BLaER1 (cell line): ENCODE measurements around the gene HOXD11.

ENCODE experiments used
- H3K27ac ChIP-seq: shearing (Covaris generic); formaldehyde crosslinking; 2 replicates; pipeline ENCODE4 v1.8.1; 2022
- H3K27me3 ChIP-seq: shearing (Covaris generic); formaldehyde crosslinking; 2 replicates; pipeline ENCODE4 v1.8.1; 2022
- H3K36me3 ChIP-seq: shearing (Covaris generic); formaldehyde crosslinking; 2 replicates; pipeline ENCODE4 v1.8.1; 2022
- H3K4me1 ChIP-seq: shearing (Covaris generic); formaldehyde crosslinking; 2 replicates; pipeline ENCODE4 v1.8.1; 2022
- H3K4me2 ChIP-seq: shearing (Covaris generic); formaldehyde crosslinking; 2 replicates; pipeline ENCODE4 v1.8.1; 2022
- H3K4me3 ChIP-seq: shearing (Covaris generic); formaldehyde crosslinking; 2 replicates; pipeline ENCODE4 v1.8.1; 2022
- H3K9ac ChIP-seq: shearing (Covaris generic); formaldehyde crosslinking; 2 replicates; pipeline ENCODE4 v1.8.1; 2022
- H3K9me3 ChIP-seq: shearing (Covaris generic); formaldehyde crosslinking; 2 replicates; pipeline ENCODE4 v1.8.1; 2022
- H4K20me1 ChIP-seq: shearing (Covaris generic); formaldehyde crosslinking; 2 replicates; pipeline ENCODE4 v1.8.1; 2022
- Cebpa-rat ChIP-seq: shearing (Covaris generic); IDR thresholded peaks from 2 replicates; pipeline ENCODE4 v1.8.1; 2022

HOXD11 gene

GRCh38 chr2:176124947-176125771, 18.1 kb downstream of the HOXD11 start:
- Histone ChIP-seq H3K9me3 (peaks cover 51% of the 10 kb centered on the region), H3K4me2 (no peak overlapping the region), H3K4me1 (peaks cover 12% of the 10 kb centered on the region), H3K27ac (no peak overlapping the region), H3K27me3 (peaks cover 100% of the 10 kb centered on the region), H3K36me3 (no peaks in the 10 kb centered on the region), H4K20me1 (peaks cover 96% of the 10 kb centered on the region), H3K9ac (no peak overlapping the region), H3K4me3 (no peak overlapping the region)
- TF ChIP-seq Cebpa-rat = no peak

GRCh38 chr2:176125772-176126054, 18.6 kb downstream of the HOXD11 start:
- TF ChIP-seq Cebpa-rat = no peak
- Histone ChIP-seq H3K9ac (no peak overlapping the region), H4K20me1 (peaks cover 95% of the 10 kb centered on the region), H3K4me2 (no peak overlapping the region), H3K27ac (no peak overlapping the region), H3K4me1 (peaks cover 12% of the 10 kb centered on the region), H3K9me3 (peaks cover 53% of the 10 kb centered on the region), H3K36me3 (no peaks in the 10 kb centered on the region), H3K27me3 (peaks cover 100% of the 10 kb centered on the region), H3K4me3 (no peak overlapping the region)

DNA sequence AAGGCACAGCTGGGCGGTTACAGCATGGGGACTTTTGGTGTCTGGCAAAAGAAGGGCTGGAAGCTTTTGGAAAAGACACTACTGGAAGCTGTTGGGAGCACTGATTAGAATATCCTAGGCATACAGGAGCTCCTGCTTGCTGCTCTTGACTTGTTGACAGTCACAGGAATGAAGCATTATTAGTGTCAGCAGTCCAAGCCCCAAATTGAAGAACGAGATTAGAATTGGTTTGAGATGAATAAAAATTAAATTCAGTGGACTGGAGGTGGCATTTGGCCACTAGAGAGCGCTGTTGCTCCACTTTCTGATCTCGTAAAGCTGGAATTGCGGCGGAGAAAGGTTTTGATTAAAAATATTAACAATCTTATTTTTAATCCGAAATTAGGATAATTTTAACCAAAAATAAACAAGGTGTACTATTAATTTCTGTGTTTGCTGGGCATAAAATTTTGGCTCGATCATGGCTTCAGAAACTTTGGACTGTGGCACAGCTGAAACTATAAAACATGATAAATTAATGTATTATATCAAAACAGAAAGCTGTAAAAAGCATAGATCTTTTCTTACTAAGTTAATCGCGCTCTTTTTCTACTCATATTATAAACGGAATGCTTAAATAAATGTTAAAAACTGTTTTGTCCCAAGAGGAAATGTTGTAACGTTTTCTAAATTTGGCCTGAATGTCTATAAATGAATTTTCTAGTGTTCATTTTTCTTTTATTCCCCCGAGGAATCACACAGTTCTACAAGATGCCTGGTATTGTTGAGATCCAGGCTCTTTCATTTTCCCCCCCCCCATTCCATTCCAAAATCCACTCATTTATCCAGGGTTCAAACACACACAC, 20.1 kb downstream of the HOXD11 start:
- H3K27me3 ChIP-seq = peaks cover 100% of the 10 kb centered on the region
- H3K9ac ChIP-seq = no peak overlapping the region
- peaks cover 92% of the 10 kb centered on the region for H4K20me1 ChIP-seq
- no peaks in the 10 kb centered on the region for H3K36me3 ChIP-seq
- peaks cover 45% of the 10 kb centered on the region for H3K9me3 ChIP-seq
- no peak for TF ChIP-seq Cebpa-rat
- peaks cover 12% of the 10 kb centered on the region for H3K4me1 ChIP-seq
- H3K4me3 ChIP-seq = no peak overlapping the region
- no peak overlapping the region for H3K27ac ChIP-seq
- 0 out of 2 replicates have a peak overlapping the region, but pooled peaks have one; percentile 2 for H3K4me2 ChIP-seq

DNA sequence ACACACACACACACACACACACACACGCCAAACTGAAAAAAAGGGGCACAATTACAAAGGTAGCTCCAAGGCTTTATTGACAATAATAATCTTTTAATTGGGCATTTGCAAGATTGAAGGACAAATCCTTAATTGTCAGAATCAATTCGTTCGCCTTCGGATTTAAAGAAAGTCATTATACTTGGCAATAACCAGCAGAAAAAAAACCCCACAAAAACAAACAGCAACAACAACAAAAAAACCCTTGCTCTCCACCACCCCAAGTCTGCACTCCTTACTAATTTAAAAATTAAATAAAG, 20.6 kb downstream of the HOXD11 start:
- Histone ChIP-seq H3K4me2 (no peak overlapping the region), H4K20me1 (peaks cover 92% of the 10 kb centered on the region), H3K36me3 (no peaks in the 10 kb centered on the region), H3K4me3 (no peak overlapping the region), H3K9me3 (peaks cover 39% of the 10 kb centered on the region), H3K27me3 (peaks cover 100% of the 10 kb centered on the region), H3K27ac (no peak overlapping the region), H3K9ac (no peak overlapping the region), H3K4me1 (peaks cover 12% of the 10 kb centered on the region)
- no peak for TF ChIP-seq Cebpa-rat

- no peak for TF ChIP-seq Cebpa-rat
- Histone ChIP-seq H3K36me3 (no peaks in the 10 kb centered on the region), H3K27me3 (peaks cover 100% of the 10 kb centered on the region), H3K4me1 (peaks cover 12% of the 10 kb centered on the region), H4K20me1 (peaks cover 92% of the 10 kb centered on the region), H3K27ac (no peak overlapping the region), H3K4me2 (peak overlapping the region; percentile 72), H3K9me3 (peaks cover 33% of the 10 kb centered on the region), H3K9ac (no peak overlapping the region), H3K4me3 (peak overlapping the region; percentile 52)
These were observed 21.3 kb downstream of the HOXD11 start for GRCh38 chr2:176128172-176128981.

DNA sequence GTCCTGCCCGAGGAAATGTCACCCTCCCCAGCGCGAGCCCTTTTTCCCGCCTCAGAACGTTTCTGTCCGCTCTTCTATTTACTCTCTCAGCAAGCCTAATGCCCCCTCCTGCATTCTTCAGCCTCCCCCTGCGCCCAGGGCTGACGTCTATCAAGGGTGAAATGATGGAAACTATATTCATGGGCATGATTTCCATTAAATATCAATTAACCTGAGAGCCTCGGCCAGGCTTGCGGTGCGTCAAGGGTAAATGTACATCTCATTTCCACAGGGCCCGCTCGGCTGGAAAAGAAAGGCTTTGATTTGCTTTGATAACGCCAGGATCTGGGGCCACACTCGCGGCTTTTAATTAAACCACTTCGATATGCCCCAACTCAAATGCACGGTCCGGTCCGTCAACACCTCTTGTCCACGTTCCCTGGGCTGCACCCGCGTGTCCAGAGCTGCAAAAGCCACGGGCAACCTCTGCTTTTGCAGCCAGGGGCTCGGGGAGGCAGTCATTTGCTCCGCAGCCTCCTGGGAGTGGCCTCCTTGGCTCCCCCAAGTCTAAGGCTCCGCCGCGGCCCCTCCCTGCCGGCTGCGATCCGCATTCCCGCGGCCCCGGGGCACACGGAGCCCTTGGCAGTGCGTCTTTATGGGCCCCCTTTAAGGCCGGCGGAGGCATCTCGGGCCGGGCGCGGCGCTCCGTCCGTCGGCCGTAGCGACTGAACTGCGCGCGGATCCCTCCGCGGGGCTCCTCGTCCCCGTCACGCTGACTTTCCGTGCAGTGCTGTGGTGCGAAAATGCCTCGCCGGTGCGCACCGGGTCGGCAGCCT, 22.1 kb downstream of the HOXD11 start, which contains the start of gene HOXD8:
Gene HOXD8 (plus strand): TSS at position 724 of the 815 bp plus-strand sequence. CDS start 662 bp downstream, outside the sequence.
- H3K4me2 ChIP-seq = peak within 1 kb of the TSS; percentile 72
- peaks cover 25% of the 10 kb centered on the region for H3K9me3 ChIP-seq
- peaks cover 100% of the 10 kb centered on the region for H3K27me3 ChIP-seq
- peak within 1 kb of the TSS; percentile 52 for H3K4me3 ChIP-seq
- TF ChIP-seq Cebpa-rat = no peak
- peaks cover 87% of the 10 kb centered on the region for H4K20me1 ChIP-seq
- H3K36me3 ChIP-seq = no peaks in the 10 kb centered on the region
- peaks cover 12% of the 10 kb centered on the region for H3K4me1 ChIP-seq
- H3K27ac ChIP-seq = no peak within 1 kb of the TSS
- H3K9ac ChIP-seq = no peak within 1 kb of the TSS

DNA sequence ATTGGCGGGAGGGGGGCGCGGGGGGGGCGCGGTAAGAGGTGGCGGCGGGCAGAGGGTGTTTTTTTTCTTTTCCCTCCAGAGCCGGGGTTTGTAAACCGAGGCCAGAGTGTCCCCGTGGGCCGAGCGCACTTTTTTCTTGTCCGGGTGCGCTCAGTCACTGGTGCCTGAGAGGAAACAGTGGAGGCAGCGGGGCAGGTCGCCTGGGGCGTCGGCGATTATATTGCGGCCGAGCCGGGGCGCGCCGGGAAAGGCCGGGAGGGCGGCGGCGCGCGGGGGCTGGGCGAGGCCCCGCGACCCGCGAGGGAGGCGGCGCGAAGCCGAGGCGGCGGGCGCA, 22.7 kb downstream of the HOXD11 start:
- no peak overlapping the region for H3K4me2 ChIP-seq
- H3K9ac ChIP-seq = no peak overlapping the region
- peaks cover 100% of the 10 kb centered on the region for H3K27me3 ChIP-seq
- peaks cover 81% of the 10 kb centered on the region for H4K20me1 ChIP-seq
- H3K27ac ChIP-seq = no peak overlapping the region
- 0 out of 2 replicates have a peak overlapping the region, but pooled peaks have one; percentile 22 for H3K4me3 ChIP-seq
- TF ChIP-seq Cebpa-rat = no peak
- H3K4me1 ChIP-seq = peaks cover 12% of the 10 kb centered on the region
- H3K36me3 ChIP-seq = no peaks in the 10 kb centered on the region
- H3K9me3 ChIP-seq = peaks cover 25% of the 10 kb centered on the region

DNA sequence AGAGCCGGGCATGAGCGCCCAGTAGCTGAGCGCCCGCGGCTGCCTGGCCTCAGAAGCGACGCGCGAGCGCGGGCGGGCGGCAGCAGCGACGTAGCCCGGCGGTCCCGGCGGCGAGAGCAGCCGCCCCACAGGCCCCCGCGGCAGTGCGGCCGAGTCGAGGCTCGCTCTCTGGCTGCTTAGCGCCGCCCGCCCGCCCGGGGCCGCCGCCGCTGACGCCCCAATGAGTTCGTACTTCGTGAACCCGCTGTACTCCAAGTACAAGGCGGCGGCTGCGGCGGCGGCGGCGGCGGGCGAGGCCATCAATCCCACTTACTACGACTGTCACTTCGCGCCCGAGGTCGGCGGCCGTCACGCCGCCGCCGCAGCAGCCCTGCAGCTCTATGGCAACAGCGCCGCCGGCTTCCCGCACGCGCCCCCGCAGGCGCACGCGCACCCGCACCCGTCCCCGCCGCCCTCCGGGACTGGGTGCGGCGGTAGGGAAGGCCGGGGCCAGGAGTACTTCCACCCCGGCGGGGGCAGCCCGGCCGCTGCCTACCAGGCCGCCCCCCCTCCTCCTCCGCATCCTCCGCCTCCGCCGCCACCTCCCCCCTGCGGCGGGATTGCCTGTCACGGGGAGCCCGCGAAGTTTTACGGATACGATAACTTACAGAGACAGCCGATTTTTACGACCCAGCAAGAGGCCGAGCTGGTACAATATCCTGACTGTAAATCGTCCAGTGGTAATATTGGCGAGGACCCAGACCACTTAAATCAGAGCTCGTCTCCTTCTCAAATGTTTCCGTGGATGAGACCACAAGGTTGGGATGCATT, 23.3 kb downstream of the HOXD11 start:
- Histone ChIP-seq H3K27me3 (peaks cover 100% of the 10 kb centered on the region), H3K4me3 (0 out of 2 replicates have a peak overlapping the region, but pooled peaks have one; percentile 22), H4K20me1 (peaks cover 75% of the 10 kb centered on the region), H3K4me2 (no peak overlapping the region), H3K9ac (no peak overlapping the region), H3K4me1 (peaks cover 12% of the 10 kb centered on the region), H3K9me3 (peaks cover 25% of the 10 kb centered on the region), H3K36me3 (no peaks in the 10 kb centered on the region), H3K27ac (no peak overlapping the region)
- TF ChIP-seq Cebpa-rat = no peak
